Chondrocyte (in vitro differentiated cells): ENCODE measurements around the gene ODF2. TPM values are rescaled to one million over a fixed set of nuclear protein-coding genes. Genes with fewer than 3 reads are reported as not detected.
A peak's percentile ranks its signal among the peaks of the same experiment; 100 is the strongest.

Experiments used
- DNase-seq: peaks from one replicate; pipeline ENCODE4 v3.0.0; 2021; ENCODE audit warnings: mixed read lengths, low spot score
- H3K27ac Mint-ChIP-seq: one replicate; pipeline ENCODE4 v1.8.0; 2021; ENCODE audit warnings: mild to moderate bottlenecking, moderate library complexity, mixed read lengths; ENCODE audit not compliant: unreplicated experiment
- H3K27me3 Mint-ChIP-seq: 2 replicates; pipeline ENCODE4 v1.8.0; 2021; ENCODE audit warnings: low read depth, mixed read lengths
- H3K36me3 Mint-ChIP-seq: 2 replicates; pipeline ENCODE4 v1.8.0; 2021; ENCODE audit warnings: low read depth, mixed read lengths
- H3K4me1 Mint-ChIP-seq: 2 replicates; pipeline ENCODE4 v1.8.0; 2021; ENCODE audit warnings: low read depth, mild to moderate bottlenecking, mixed read lengths
- H3K4me3 Mint-ChIP-seq: one replicate; pipeline ENCODE4 v1.8.0; 2021; ENCODE audit warnings: mild to moderate bottlenecking, moderate library complexity, mixed read lengths; ENCODE audit not compliant: unreplicated experiment
- H3K9me3 Mint-ChIP-seq: 2 replicates; pipeline ENCODE4 v1.8.0; 2021; ENCODE audit warnings: low read depth, mixed read lengths
- total RNA-seq: library from RNA; stranded (reverse); gene quantifications from 3 replicates; pipeline ENCODE4 v1.2.1, GENCODE V29; 2021
- TF ChIP-seq, protein P1 (sequence below): fragments of 200-600 bp; sonication (generic); IDR thresholded peaks from 2 replicates; pipeline ENCODE4 v1.5.0; 2021; ENCODE audit warnings: antibody characterized with exemption, mild to moderate bottlenecking, moderate library complexity

Gene ODF2
- total RNA-seq, 1 donor from 2014 or later = 25.6 TPM

- no peaks in the 10 kb centered on the region for H3K9me3 Mint-ChIP-seq
- TF ChIP-seq, protein P1, sequence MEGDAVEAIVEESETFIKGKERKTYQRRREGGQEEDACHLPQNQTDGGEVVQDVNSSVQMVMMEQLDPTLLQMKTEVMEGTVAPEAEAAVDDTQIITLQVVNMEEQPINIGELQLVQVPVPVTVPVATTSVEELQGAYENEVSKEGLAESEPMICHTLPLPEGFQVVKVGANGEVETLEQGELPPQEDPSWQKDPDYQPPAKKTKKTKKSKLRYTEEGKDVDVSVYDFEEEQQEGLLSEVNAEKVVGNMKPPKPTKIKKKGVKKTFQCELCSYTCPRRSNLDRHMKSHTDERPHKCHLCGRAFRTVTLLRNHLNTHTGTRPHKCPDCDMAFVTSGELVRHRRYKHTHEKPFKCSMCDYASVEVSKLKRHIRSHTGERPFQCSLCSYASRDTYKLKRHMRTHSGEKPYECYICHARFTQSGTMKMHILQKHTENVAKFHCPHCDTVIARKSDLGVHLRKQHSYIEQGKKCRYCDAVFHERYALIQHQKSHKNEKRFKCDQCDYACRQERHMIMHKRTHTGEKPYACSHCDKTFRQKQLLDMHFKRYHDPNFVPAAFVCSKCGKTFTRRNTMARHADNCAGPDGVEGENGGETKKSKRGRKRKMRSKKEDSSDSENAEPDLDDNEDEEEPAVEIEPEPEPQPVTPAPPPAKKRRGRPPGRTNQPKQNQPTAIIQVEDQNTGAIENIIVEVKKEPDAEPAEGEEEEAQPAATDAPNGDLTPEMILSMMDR = no peak
- no peak overlapping the region for H3K4me3 Mint-ChIP-seq
- peaks cover 23% of the 10 kb centered on the region for H3K36me3 Mint-ChIP-seq
- peaks cover 15% of the 10 kb centered on the region for H3K4me1 Mint-ChIP-seq
- H3K27ac Mint-ChIP-seq = no peak overlapping the region
- H3K27me3 Mint-ChIP-seq = no peaks in the 10 kb centered on the region
- DNase-seq = no peak
These were observed 38.9 kb downstream of the ODF2 start for GRCh38 chr9:128494746-128495129.

GRCh38 chr9:128495296-128495695 lies 39.5 kb downstream of the ODF2 start:
- H3K27me3 Mint-ChIP-seq = no peaks in the 10 kb centered on the region
- no peak overlapping the region for H3K4me3 Mint-ChIP-seq
- peaks cover 20% of the 10 kb centered on the region for H3K4me1 Mint-ChIP-seq
- peaks cover 25% of the 10 kb centered on the region for H3K36me3 Mint-ChIP-seq
- TF ChIP-seq, protein P1 = no peak
- H3K27ac Mint-ChIP-seq = no peak overlapping the region
- no peaks in the 10 kb centered on the region for H3K9me3 Mint-ChIP-seq
- DNase-seq = peak; percentile 11

GRCh38 chr9:128495804-128496417 lies 40.1 kb downstream of the ODF2 start:
- H3K4me3 Mint-ChIP-seq = no peak overlapping the region
- H3K27ac Mint-ChIP-seq = no peak overlapping the region
- peaks cover 26% of the 10 kb centered on the region for H3K4me1 Mint-ChIP-seq
- no peaks in the 10 kb centered on the region for H3K27me3 Mint-ChIP-seq
- H3K36me3 Mint-ChIP-seq = peaks cover 23% of the 10 kb centered on the region
- no peaks in the 10 kb centered on the region for H3K9me3 Mint-ChIP-seq
- TF ChIP-seq, protein P1 = no peak
- DNase-seq = peak; percentile 35

GRCh38 chr9:128497824-128498610 lies 42.2 kb downstream of the ODF2 start:
- Mint-ChIP-seq H3K36me3 (peaks cover 22% of the 10 kb centered on the region), H3K9me3 (no peaks in the 10 kb centered on the region), H3K4me3 (no peak overlapping the region)

GRCh38 chr9:128498911-128499310 lies 43.1 kb downstream of the ODF2 start:
- H3K4me3 Mint-ChIP-seq = no peak overlapping the region
- no peaks in the 10 kb centered on the region for H3K9me3 Mint-ChIP-seq
- DNase-seq = peak; percentile 72
- H3K36me3 Mint-ChIP-seq = peaks cover 22% of the 10 kb centered on the region
- H3K27ac Mint-ChIP-seq = no peak overlapping the region
- TF ChIP-seq, protein P1 = no peak
- no peaks in the 10 kb centered on the region for H3K27me3 Mint-ChIP-seq
- peaks cover 39% of the 10 kb centered on the region for H3K4me1 Mint-ChIP-seq

More at GRCh38 chr9:128497824-128498610, 42.2 kb downstream of the ODF2 start:
- Mint-ChIP-seq H3K27me3 (no peaks in the 10 kb centered on the region), H3K27ac (no peak overlapping the region), H3K4me1 (peaks cover 35% of the 10 kb centered on the region)
- TF ChIP-seq, protein P1 = no peak
- DNase-seq = peak; percentile 47
